Measurements from ENCODE around the gene ATXN7. TPM values are rescaled to one million over a fixed set of nuclear protein-coding genes. Genes with fewer than 3 reads are reported as not detected.
A peak's percentile ranks its signal among the peaks of the same experiment; 100 is the strongest.

Gene ATXN7
- total and polyA plus RNA-seq, 2 of the 13 experiments (the other 11 are each of a cell fraction or from before 2014, with no cell fraction given): 13.8 to 20.0 TPM

- no peak for TF ChIP-seq STAT5B (CRISPR knock-in tag; IDR thresholded peaks at IDR 0.05)
- TF ChIP-seq ZNF367 (CRISPR knock-in tag; IDR thresholded peaks at IDR 0.05; ENCODE audit: borderline replicate concordance): no peak
- TF ChIP-seq DZIP1 (CRISPR knock-in tag; IDR thresholded peaks at IDR 0.05): no peak
- TF ChIP-seq ZNF430 (CRISPR knock-in tag; IDR thresholded peaks at IDR 0.05): no peak
- 0 out of 2 replicates have a peak, but pooled peaks have one; percentile 30 for TF ChIP-seq PBX2 (CRISPR knock-in tag; IDR thresholded peaks at IDR 0.05)
- TF ChIP-seq FOXA3 (CRISPR knock-in tag; IDR thresholded peaks at IDR 0.05): peak; percentile 43
- no peak for TF ChIP-seq DDIT3 (CRISPR knock-in tag; IDR thresholded peaks at IDR 0.05)
- TF ChIP-seq TBP (CRISPR knock-in tag; IDR thresholded peaks at IDR 0.05): no peak
- peak; percentile 85 for TF ChIP-seq HNF4A (CRISPR knock-in tag; IDR thresholded peaks at IDR 0.05)
- no peak for TF ChIP-seq STAG1 (CRISPR knock-in tag; IDR thresholded peaks at IDR 0.05)
- no peak for TF ChIP-seq ZMYM3 (CRISPR knock-in tag; IDR thresholded peaks at IDR 0.05)
- no peak for TF ChIP-seq TRAFD1 (CRISPR knock-in tag; IDR thresholded peaks at IDR 0.05; ENCODE audit: borderline replicate concordance)
- no peak for TF ChIP-seq SMYD3 (CRISPR knock-in tag; IDR thresholded peaks at IDR 0.05)
- TF ChIP-seq TBL1XR1 (IDR thresholded peaks at IDR 0.05; ENCODE audit: borderline replicate concordance, low read length, partially characterized antibody): no peak
- TF ChIP-seq ZSCAN21 (CRISPR knock-in tag; IDR thresholded peaks at IDR 0.05; ENCODE audit: borderline replicate concordance): no peak
- no peak for TF ChIP-seq NR2F2 (IDR thresholded peaks at IDR 0.05; ENCODE audit: borderline replicate concordance, low read depth)
- no peak for TF ChIP-seq ZNF160 (CRISPR knock-in tag; IDR thresholded peaks at IDR 0.05)
- TF ChIP-seq FOXJ3 (CRISPR knock-in tag; IDR thresholded peaks at IDR 0.05; ENCODE audit: borderline replicate concordance): peak; percentile 49; the same call in 1 of the 2 replicates
- TF ChIP-seq HINFP (CRISPR knock-in tag; IDR thresholded peaks at IDR 0.05; ENCODE audit: low read depth): no peak
- no peak for TF ChIP-seq SMARCC2 (IDR thresholded peaks at IDR 0.05)
- no peak for TF ChIP-seq NFE2L1 (CRISPR knock-in tag; IDR thresholded peaks at IDR 0.05; ENCODE audit: borderline replicate concordance)
- no peak for TF ChIP-seq ZSCAN12 (CRISPR knock-in tag; IDR thresholded peaks at IDR 0.05)
- no peak for TF ChIP-seq SETDB1 (CRISPR knock-in tag; IDR thresholded peaks at IDR 0.05; ENCODE audit: borderline replicate concordance)
Measured at GRCh38 chr3:63967675-63968611, 104.3 kb downstream of the ATXN7 start (continued).

Measured in HepG2 (cell line).